Stimulated activated CD4-positive, alpha-beta T cell treated with anti-CD3 and anti-CD28 coated beads, Interleukin-12 subunit alpha, Interleukin-12 subunit beta, amount 100 ng/mL, for 24 hours (primary cell): Measurements from ENCODE around the gene FGFR3.
"Not testable (repeated sequence)": the region's sequence is repeated elsewhere in the genome, so short reads cannot be mapped to it uniquely, and the experiment has no call there.

Experiments used
- DNase-seq, 2 experiments: peaks; one replicate each; pipeline ENCODE4 v3.0.0-alpha.2; 2020; ENCODE audit warnings: low read depth in 2 of 2

Gene FGFR3

DNA sequence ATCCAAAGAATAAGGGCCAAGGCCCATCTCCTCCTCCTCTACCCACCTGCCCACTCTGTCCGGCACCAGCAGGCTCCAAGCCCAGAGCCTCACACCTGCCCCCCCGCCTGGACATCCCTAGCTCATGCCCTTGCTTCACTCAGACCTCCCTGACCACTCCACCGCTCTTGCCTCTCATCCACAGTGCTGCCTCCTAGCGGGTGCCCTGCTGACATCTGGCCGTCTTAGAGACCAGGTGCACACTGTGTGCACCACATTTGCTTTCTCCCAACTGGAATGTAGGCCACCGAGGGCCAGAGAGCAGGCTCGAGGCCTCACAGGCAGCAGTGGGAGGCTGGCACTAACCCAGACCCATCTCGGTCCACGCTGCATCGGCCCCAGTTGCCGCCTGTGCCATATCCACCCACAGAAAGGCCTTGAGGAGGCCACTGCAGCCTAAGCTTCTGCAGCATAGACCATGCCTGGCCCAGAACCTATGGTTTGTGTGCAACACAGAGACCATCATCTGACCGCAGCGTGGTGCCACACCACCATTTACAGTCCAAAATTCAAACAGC, 49.3 kb downstream of the FGFR3 start:
- DNase-seq, result no peak

DNA sequence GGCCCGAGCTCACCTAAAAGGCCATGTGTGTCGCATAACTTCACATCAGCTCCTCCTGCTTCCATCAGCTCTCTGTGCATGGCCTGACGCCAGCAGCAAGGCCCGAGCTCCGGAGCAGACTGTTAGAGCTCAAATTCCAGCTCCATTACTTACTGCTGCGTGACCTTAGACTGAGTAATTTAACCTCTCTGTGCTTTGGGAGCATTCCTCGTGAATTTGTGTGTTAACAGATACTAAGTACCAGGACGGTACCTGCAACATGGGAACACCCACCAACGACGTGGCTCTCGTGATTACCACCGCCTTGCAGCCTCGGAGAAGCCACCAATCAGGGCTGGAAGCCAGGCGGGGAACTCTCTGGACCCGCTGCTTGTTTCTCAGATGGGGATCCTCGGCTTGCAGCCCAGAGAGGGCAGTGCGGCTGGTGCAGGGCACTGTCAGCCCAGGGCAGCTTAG, 49.9 kb downstream of the FGFR3 start:
- no peak for DNase-seq

DNA sequence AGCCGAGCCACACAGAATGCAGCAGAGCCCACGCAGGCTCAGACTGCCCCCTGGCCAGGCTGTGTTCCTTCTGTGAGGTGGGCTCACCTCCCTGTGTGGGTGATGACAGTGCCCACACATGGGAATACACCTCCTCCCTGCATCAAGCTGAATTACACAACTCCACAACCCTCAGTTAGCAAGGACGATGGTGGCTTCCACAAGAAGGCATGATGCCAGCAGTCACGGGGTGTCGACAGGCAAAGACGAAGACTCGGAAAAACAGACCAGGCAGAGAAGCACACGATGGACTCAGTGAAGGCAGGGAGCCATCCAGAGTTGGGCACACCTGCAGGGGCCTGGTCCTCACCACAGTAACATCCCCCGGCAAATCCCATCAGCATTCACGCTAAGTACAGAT, 50.8 kb downstream of the FGFR3 start:
- DNase-seq, result no peak

DNA sequence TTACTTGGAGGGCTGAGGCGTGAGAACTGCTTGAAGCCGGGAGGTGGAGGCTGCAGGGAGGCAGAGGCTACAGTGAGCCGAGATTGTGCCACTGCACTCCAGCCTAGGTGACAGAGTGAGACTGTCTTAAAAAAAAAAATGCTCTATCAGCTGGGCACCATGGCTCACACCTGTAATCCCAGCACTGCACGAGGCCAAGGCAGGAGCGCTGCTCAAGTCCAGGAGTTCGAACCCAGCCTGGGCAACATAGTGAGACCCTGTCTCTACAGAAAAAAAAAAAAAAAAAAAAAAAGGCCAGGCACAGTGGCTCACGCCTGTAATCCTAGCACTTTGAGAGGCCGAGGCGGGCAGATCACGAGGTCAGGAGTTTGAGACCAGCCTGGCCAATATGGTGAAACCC, 51.5 kb downstream of the FGFR3 start:
- not testable (repeated sequence) for DNase-seq

DNA sequence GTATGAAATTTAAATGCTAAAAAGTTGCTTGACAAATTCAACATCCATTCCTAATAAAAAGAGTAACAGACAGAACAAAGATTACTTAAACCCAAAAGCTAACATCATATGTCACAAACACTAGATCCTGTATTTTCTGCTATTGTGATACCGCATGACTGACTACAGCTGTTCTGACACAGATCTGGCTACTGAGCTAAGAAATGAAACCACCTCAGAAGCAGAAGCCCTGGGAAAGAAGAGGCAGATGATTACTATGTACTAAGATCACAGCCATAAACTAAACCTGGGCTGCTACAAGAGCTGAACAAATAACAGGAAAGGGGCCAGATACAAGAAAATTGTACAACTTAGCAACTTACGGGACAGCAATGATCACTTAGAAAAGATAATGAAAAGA, 53.5 kb downstream of the FGFR3 start:
- no peak for DNase-seq

- no peak for DNase-seq
These were observed 57.2 kb downstream of the FGFR3 start for GRCh38 chr4:1850276-1850675.

- DNase-seq, result no peak
These were observed 58.1 kb downstream of the FGFR3 start for GRCh38 chr4:1851160-1851559.

GRCh38 chr4:1851575-1852410, 58.7 kb downstream of the FGFR3 start:
- DNase-seq, result no peak

- no peak for DNase-seq
These were observed 60.0 kb downstream of the FGFR3 start for GRCh38 chr4:1852904-1853623.

GRCh38 chr4:1854752-1855151, 61.7 kb downstream of the FGFR3 start:
- DNase-seq, result no peak

DNA sequence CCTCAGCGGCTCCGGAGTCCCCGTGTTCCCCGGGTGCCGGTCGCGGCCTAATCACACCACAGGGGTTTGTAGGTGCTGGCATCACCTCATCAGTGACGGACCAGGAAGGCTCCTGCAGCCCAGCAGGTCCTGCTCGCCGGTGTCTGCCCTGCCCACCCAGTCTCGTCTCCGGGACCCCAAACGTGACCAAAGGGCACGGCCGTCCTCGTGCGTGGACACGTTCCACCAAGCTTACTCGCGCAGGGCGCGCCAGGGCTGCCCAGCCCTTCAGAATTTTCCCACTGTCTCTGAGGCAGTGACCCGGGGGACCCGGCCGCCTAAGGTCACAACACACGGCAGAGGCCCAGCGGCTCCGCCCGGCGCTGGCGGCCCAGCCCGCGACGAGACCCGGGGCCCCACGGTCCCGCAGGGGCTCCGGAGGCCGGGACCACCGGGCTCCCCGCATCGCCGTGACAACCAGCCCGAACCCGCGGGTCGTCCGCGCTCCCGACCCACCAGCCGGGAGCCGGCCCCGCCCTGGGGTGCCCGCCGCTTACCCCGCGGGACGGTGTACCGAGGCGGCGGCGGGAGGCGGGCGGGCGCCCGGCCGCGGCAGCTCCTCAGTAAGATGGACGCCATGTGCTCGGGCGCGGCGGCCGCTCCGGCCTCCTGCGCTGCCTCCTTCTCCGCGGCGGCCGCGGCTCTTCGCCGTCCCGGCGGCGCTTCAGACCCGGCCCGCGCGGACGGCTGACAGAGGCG, 62.4 kb downstream of the FGFR3 start:
- no peak for DNase-seq

GRCh38 chr4:1856071-1856942, 63.2 kb downstream of the FGFR3 start, which contains the start of gene LETM1:
Gene LETM1, minus strand, starts transcription at chr4:1856156. Its CDS starts 206 bp downstream, at chr4:1855950.
- DNase-seq, result peak; percentile 90 to 91

DNA sequence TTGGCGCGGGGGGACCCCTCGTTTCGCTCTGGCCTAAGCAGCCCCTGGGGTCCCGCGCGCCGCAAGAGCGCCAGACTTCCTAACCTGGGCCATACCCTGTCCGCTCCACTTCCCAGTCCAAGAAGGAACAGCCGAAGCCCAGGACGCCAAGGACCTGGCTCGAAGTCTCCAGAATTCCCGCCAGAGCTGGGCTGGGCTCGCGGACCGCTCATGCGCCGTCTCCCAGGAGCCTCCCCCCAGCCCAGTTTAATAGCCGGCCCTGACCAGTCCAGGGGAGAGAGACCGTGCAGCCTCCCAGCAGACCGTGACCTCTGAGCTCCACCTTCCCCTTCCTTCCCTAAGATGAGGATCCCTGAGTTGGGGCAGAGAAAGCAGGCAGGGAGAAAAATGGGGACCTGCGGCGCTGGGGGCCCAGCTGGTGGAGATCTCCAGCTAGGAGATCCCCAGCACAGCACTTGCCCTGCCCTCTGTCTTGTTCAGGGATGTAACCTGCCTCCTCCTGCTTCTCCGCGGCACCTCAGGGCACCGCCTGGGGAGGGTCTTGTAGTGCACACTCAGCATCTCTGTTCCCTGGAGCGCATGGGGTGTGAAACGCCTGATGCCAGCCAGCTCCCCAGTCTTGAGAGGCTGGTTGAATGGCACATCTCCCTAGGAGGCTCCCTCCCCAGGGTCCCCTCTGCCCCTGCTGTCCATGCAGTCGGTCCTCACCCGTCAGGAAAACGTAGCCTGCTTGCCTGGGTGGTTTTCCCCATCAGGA, 64.0 kb downstream of the FGFR3 start:
- DNase-seq, result no peak

- DNase-seq, result no peak
These were observed 64.8 kb downstream of the FGFR3 start for GRCh38 chr4:1857931-1858330.
